Neural progenitor cell (in vitro differentiated cells): ENCODE data around the gene KCNQ1. TPM values are rescaled to one million over a fixed set of nuclear protein-coding genes. Genes with fewer than 3 reads are reported as not detected.

Source experiments
- DNase-seq: peaks from one replicate; pipeline ENCODE4 v3.0.0-alpha.2; 2016; ENCODE audit warnings: low spot score
- H2AFZ ChIP-seq: fragments of 200-600 bp; sonication (generic); replicated peaks from 2 replicates; pipeline ENCODE4 v1.6.1; 2016; ENCODE audit warnings: antibody characterized with exemption
- H3F3A ChIP-seq: fragments of 200-600 bp; sonication (generic); 2 replicates; pipeline ENCODE4 v1.6.1; 2016; ENCODE audit warnings: antibody characterized with exemption, low read depth
- H3K27ac ChIP-seq: fragments of 200-600 bp; sonication (generic); 2 replicates; pipeline ENCODE4 v1.5.1; 2016; ENCODE audit warnings: mild to moderate bottlenecking
- H3K27me3 ChIP-seq: fragments of 200-600 bp; sonication (generic); 2 replicates; pipeline ENCODE4 v1.6.1; 2016; ENCODE audit warnings: mild to moderate bottlenecking, moderate library complexity
- H3K36me3 ChIP-seq: fragments of 200-600 bp; sonication (generic); 2 replicates; pipeline ENCODE4 v1.5.1; 2016
- H3K4me1 ChIP-seq: fragments of 200-600 bp; sonication (generic); 2 replicates; pipeline ENCODE4 v1.6.1; 2016; ENCODE audit warnings: mixed run types
- H3K4me2 ChIP-seq: fragments of 200-600 bp; sonication (generic); 2 replicates; pipeline ENCODE4 v1.6.1; 2016
- H3K4me3 ChIP-seq: fragments of 200-600 bp; sonication (generic); 2 replicates; pipeline ENCODE4 v1.5.1; 2016
- H3K79me2 ChIP-seq: fragments of 200-600 bp; sonication (generic); 2 replicates; pipeline ENCODE4 v1.6.1; 2016; ENCODE audit warnings: low read depth
- H3K9ac ChIP-seq: fragments of 200-600 bp; sonication (generic); 2 replicates; pipeline ENCODE4 v1.6.1; 2016
- H3K9me3 ChIP-seq: fragments of 200-600 bp; sonication (generic); 2 replicates; pipeline ENCODE4 v1.5.1; 2016; ENCODE audit warnings: low read depth
- H4K20me1 ChIP-seq: fragments of 200-600 bp; sonication (generic); 2 replicates; pipeline ENCODE4 v1.6.1; 2016; ENCODE audit warnings: low read depth
- H3K27ac Mint-ChIP-seq: 3 replicates; pipeline ENCODE4 v1.8.0; 2021; ENCODE audit warnings: mixed read lengths
- H3K27me3 Mint-ChIP-seq: 2 replicates; pipeline ENCODE4 v1.8.0; 2022; ENCODE audit warnings: low read depth, mild to moderate bottlenecking, inconsistent platforms, moderate library complexity, mixed read lengths; ENCODE audit not compliant: insufficient read depth
- H3K36me3 Mint-ChIP-seq: 3 replicates; pipeline ENCODE4 v1.8.0; 2021; ENCODE audit warnings: mixed read lengths
- H3K4me1 Mint-ChIP-seq: 3 replicates; pipeline ENCODE4 v1.8.0; 2021; ENCODE audit warnings: mixed read lengths
- H3K4me3 Mint-ChIP-seq: 3 replicates; pipeline ENCODE4 v1.8.0; 2021; ENCODE audit warnings: mild to moderate bottlenecking, moderate library complexity, mixed read lengths
- H3K9me3 Mint-ChIP-seq: 3 replicates; pipeline ENCODE4 v1.8.0; 2020; ENCODE audit warnings: mixed read lengths
- EZH2 ChIP-seq: fragments of 200-600 bp; sonication (generic); IDR thresholded peaks from 2 replicates; pipeline ENCODE4 v1.6.1; 2017; ENCODE audit warnings: antibody characterized with exemption, mild to moderate bottlenecking, moderate library complexity
- EZH2phosphoT487 ChIP-seq: fragments of 200-600 bp; sonication (generic); IDR thresholded peaks from 2 replicates; pipeline ENCODE4 v1.6.1; 2017; ENCODE audit warnings: antibody characterized with exemption
- total RNA-seq: library from RNA; depleted of rRNA; stranded (reverse); fragments of >200 nt; gene quantifications from 2 replicates; pipeline ENCODE4 v1.2.3, GENCODE V29; 2015; ENCODE audit warnings: low replicate concordance
- TF ChIP-seq, protein P1 (sequence below): fragments of 200-600 bp; sonication (generic); IDR thresholded peaks from 2 replicates; pipeline ENCODE4 v1.5.1; 2017; ENCODE audit warnings: antibody characterized with exemption, mild to moderate bottlenecking

Gene KCNQ1
- total RNA-seq, 1 donor from 2014 or later, result 0.11 TPM

DNA sequence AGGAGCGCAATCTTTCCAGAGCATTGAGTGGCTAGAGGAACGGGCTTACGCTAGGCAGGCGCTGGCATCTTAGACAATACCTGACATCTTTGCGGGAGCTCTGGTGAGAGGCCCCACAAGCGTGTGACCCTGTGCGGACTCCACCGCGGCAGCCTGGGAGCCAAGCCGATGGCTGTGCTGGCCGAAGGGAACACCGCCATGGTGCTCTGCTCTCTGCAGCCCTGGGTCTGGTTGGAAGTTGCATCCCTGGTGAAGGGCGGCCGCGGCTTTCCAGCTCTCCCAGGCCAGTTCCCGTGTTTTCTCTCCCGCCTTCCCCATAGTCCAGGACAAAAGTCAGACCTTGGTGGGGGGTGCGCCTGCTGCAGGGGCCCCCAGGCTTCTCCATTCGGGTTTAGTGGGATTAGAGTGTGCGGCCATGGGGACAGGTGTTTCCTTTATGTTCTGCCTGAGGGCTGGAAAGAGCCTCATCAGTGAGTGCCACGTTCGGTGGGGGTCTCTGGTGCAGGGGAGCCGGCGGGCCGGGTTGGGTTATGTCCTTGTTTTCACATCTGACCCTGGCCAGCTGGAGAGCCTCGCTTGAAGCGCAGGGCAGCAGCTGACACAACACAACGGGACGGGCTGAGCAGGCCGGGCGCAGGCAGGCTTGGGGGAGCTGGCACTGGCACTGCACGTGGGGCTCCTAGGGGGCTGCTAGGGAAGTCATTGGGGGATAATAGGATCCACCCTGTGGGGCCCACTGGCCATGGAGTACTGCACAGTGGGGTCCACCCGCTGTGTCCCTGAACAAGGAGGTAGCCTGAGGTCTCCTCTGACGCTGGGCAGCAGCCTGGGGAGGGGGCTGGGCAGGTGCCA lies 94.8 kb downstream of the KCNQ1 start:
- no peak overlapping the region for H3K9ac ChIP-seq
- DNase-seq, result peak; percentile 39
- peaks cover 52% of the 10 kb centered on the region for H3K27me3 ChIP-seq
- no peaks in the 10 kb centered on the region for H3K36me3 Mint-ChIP-seq
- no peaks in the 10 kb centered on the region for H3K27me3 Mint-ChIP-seq
- no peaks in the 10 kb centered on the region for H3F3A ChIP-seq
- no peak overlapping the region for H3K4me2 ChIP-seq
- H3K27ac ChIP-seq, result no peak overlapping the region
- TF ChIP-seq EZH2 (no peak), EZH2phosphoT487 (no peak)
- TF ChIP-seq, protein P1, sequence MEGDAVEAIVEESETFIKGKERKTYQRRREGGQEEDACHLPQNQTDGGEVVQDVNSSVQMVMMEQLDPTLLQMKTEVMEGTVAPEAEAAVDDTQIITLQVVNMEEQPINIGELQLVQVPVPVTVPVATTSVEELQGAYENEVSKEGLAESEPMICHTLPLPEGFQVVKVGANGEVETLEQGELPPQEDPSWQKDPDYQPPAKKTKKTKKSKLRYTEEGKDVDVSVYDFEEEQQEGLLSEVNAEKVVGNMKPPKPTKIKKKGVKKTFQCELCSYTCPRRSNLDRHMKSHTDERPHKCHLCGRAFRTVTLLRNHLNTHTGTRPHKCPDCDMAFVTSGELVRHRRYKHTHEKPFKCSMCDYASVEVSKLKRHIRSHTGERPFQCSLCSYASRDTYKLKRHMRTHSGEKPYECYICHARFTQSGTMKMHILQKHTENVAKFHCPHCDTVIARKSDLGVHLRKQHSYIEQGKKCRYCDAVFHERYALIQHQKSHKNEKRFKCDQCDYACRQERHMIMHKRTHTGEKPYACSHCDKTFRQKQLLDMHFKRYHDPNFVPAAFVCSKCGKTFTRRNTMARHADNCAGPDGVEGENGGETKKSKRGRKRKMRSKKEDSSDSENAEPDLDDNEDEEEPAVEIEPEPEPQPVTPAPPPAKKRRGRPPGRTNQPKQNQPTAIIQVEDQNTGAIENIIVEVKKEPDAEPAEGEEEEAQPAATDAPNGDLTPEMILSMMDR, result no peak
- peak overlapping the region; percentile 69 for H3K27ac Mint-ChIP-seq
- H3K9me3 ChIP-seq, result no peaks in the 10 kb centered on the region
- peaks cover 29% of the 10 kb centered on the region for H3K4me1 Mint-ChIP-seq
- H3K9me3 Mint-ChIP-seq, result no peaks in the 10 kb centered on the region
- peaks cover 13% of the 10 kb centered on the region for H3K4me1 ChIP-seq
- H3K36me3 ChIP-seq, result no peaks in the 10 kb centered on the region
- no peak overlapping the region for H3K4me3 Mint-ChIP-seq
- H3K4me3 ChIP-seq, result no peak overlapping the region
- H3K79me2 ChIP-seq, result no peaks in the 10 kb centered on the region
- H4K20me1 ChIP-seq, result no peaks in the 10 kb centered on the region
- no peak overlapping the region for H2AFZ ChIP-seq

DNA sequence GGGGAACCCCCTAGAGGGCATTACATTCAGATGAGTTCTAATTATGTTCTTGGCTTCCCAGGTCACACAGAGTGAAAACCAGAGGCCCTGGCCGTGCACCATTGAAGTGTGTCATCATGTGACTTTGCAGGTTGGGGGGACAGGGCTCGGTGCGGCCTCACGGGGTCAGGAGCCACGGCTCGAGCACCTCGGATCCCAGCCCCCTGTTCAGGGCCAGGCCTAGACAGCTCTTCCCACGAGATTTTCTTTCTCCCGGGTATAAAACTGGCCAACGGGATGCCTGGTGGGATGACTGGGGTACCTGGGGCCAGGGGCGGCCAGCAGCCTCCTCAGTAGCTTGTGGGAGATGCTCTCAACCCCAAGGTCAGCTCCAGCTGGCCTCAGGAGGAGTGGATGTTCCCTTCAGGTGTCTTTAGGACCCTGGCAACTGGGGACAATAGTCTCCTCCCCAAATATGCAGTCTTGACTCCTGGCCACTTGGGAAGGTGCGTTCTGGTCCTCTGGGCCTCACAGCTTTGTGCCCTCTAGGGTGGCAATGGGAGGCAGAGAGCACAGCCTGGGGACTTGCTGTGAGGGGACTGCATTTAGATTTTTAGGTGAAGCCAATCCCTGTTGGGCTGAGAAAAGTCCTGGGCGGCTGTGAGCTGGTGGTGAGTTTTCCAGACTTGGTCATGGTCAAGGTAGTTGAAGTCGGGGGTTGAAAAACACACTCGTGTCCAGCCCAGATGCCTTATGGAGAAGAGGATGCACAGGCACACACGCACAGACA lies 95.6 kb downstream of the KCNQ1 start:
- Histone ChIP-seq H3K9ac (no peak overlapping the region), H2AFZ (no peak overlapping the region), H3K27me3 (peaks cover 52% of the 10 kb centered on the region), H3K79me2 (no peaks in the 10 kb centered on the region), H4K20me1 (no peaks in the 10 kb centered on the region), H3K4me3 (no peak overlapping the region), H3K36me3 (no peaks in the 10 kb centered on the region), H3K4me2 (no peak overlapping the region), H3K27ac (no peak overlapping the region), H3F3A (no peaks in the 10 kb centered on the region), H3K9me3 (no peaks in the 10 kb centered on the region), H3K4me1 (peaks cover 13% of the 10 kb centered on the region)
- Mint-ChIP-seq H3K27ac (peak overlapping the region; percentile 63), H3K4me1 (peaks cover 25% of the 10 kb centered on the region), H3K9me3 (no peaks in the 10 kb centered on the region), H3K4me3 (no peak overlapping the region), H3K27me3 (no peaks in the 10 kb centered on the region), H3K36me3 (no peaks in the 10 kb centered on the region)
- no peak for DNase-seq
- no peak for TF ChIP-seq EZH2phosphoT487
- TF ChIP-seq, protein P1, result no peak
- no peak for TF ChIP-seq EZH2

DNA sequence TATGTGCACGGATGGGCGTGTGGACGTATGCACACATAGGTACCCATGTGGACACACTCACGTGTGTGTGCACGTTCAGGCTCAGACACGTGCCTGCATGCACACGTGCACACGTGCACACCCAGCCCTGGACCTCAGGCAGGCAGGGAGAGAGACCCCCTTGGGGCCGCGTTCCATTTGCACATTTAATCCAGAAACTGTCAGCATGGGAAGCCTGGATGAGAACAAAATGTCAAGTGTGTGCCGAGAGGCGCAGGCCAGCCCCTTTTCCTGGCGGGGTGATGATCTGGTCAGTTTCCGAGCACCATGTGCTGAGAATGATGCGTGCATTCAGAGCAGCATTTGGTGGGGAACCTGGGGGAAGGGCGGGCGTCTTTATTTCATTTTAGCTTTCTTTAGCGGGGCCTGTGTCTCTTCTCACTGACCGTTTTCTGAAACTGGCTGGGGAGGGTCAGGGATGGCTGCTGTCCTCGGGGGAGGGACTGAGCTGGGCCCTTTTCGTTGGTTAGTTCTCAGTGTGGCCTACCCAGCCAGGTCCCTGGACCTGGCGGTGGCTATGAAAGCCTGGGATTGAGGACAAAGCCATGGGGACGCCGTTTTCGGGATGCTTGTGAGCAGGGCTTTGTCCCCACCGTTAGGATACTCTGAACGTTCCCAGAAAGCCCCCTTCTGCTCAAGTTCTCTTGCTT lies 96.3 kb downstream of the KCNQ1 start:
- Histone ChIP-seq H3K4me3 (no peak overlapping the region), H3F3A (no peaks in the 10 kb centered on the region), H3K36me3 (no peaks in the 10 kb centered on the region), H2AFZ (no peak overlapping the region), H3K4me1 (peaks cover 13% of the 10 kb centered on the region), H3K9me3 (no peaks in the 10 kb centered on the region), H3K27ac (no peak overlapping the region), H3K27me3 (peaks cover 52% of the 10 kb centered on the region), H3K4me2 (no peak overlapping the region), H3K9ac (no peak overlapping the region), H4K20me1 (no peaks in the 10 kb centered on the region), H3K79me2 (no peaks in the 10 kb centered on the region)
- Mint-ChIP-seq H3K4me3 (no peak overlapping the region), H3K27me3 (no peaks in the 10 kb centered on the region), H3K27ac (no peak overlapping the region), H3K4me1 (peaks cover 23% of the 10 kb centered on the region), H3K9me3 (no peaks in the 10 kb centered on the region), H3K36me3 (no peaks in the 10 kb centered on the region)
- TF ChIP-seq EZH2phosphoT487, result no peak
- TF ChIP-seq, protein P1, result no peak
- DNase-seq, result no peak
